Ishikawa (cell line): ENCODE results near the gene OSCAR.

Source experiments
- CEBPB ChIP-seq: IDR thresholded peaks from 2 replicates; pipeline ENCODE4 v1.6.1; 2012
- CREB1 ChIP-seq: IDR thresholded peaks from 2 replicates; pipeline ENCODE4 v1.6.1; 2012; ENCODE audit warnings: low read depth
- EGR1 ChIP-seq: IDR thresholded peaks from 2 replicates; pipeline ENCODE4 v1.6.1; 2012
- EP300 ChIP-seq: IDR thresholded peaks from 2 replicates; pipeline ENCODE4 v1.6.1; 2012; ENCODE audit warnings: borderline replicate concordance
- FOXM1 ChIP-seq: IDR thresholded peaks from 2 replicates; pipeline ENCODE4 v1.6.1; 2012; ENCODE audit warnings: low read depth, borderline replicate concordance
- NFIC ChIP-seq: IDR thresholded peaks from 2 replicates; pipeline ENCODE4 v1.6.1; 2012
- RAD21 ChIP-seq: IDR thresholded peaks from 2 replicates; pipeline ENCODE4 v1.6.1; 2012; ENCODE audit warnings: low read depth
- TAF1 ChIP-seq: IDR thresholded peaks from 2 replicates; pipeline ENCODE4 v1.6.1; 2012; ENCODE audit warnings: low read depth, mild to moderate bottlenecking
- TCF12 ChIP-seq: IDR thresholded peaks from 2 replicates; pipeline ENCODE4 v1.6.1; 2012; ENCODE audit warnings: low read depth
- TEAD4 ChIP-seq: IDR thresholded peaks from 2 replicates; pipeline ENCODE4 v1.6.1; 2012
- YY1 ChIP-seq: IDR thresholded peaks from 2 replicates; pipeline ENCODE4 v1.6.1; 2012; ENCODE audit warnings: low read depth
- ZBTB7A ChIP-seq: IDR thresholded peaks from 2 replicates; pipeline ENCODE4 v1.6.1; 2012; ENCODE audit warnings: low read depth
- TF ChIP-seq, protein P1 (sequence below): IDR thresholded peaks from 2 replicates; pipeline ENCODE4 v1.6.1; 2012
- TF ChIP-seq, protein P2 (sequence below): IDR thresholded peaks from 2 replicates; pipeline ENCODE4 v1.6.1; 2012
- TF ChIP-seq, protein P3 (sequence below): IDR thresholded peaks from 2 replicates; pipeline ENCODE4 v1.6.1; 2012; ENCODE audit warnings: low read depth, mild to moderate bottlenecking

The OSCAR gene

DNA sequence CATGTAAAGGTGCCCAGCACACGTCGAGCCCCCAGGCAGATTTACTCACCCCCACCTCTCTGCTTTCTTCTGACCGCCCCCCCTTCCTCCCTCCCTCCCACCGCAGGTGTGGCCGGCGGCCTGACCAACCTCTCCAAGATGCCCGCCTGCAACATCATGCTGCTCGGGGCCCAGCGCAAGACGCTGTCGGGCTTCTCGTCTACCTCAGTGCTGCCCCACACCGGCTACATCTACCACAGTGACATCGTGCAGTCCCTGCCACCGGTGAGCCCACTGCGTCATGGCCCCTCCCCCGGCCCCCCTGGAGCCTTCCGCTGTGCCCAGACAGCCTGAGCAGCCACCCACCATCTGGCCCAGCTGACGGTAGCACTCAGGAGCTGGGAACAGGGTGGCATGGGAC lies 23.8 kb upstream of the OSCAR start:
- TF ChIP-seq, protein P1, sequence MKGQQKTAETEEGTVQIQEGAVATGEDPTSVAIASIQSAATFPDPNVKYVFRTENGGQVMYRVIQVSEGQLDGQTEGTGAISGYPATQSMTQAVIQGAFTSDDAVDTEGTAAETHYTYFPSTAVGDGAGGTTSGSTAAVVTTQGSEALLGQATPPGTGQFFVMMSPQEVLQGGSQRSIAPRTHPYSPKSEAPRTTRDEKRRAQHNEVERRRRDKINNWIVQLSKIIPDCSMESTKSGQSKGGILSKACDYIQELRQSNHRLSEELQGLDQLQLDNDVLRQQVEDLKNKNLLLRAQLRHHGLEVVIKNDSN: no peak
- TF ChIP-seq, protein P2, sequence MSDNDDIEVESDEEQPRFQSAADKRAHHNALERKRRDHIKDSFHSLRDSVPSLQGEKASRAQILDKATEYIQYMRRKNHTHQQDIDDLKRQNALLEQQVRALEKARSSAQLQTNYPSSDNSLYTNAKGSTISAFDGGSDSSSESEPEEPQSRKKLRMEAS: no peak
- TF ChIP-seq YY1 (no peak), CREB1 (no peak), TAF1 (no peak), EGR1 (no peak), EP300 (no peak), ZBTB7A (no peak), TEAD4 (no peak), TCF12 (no peak), FOXM1 (no peak), RAD21 (no peak), CEBPB (no peak)
- TF ChIP-seq, protein P3, sequence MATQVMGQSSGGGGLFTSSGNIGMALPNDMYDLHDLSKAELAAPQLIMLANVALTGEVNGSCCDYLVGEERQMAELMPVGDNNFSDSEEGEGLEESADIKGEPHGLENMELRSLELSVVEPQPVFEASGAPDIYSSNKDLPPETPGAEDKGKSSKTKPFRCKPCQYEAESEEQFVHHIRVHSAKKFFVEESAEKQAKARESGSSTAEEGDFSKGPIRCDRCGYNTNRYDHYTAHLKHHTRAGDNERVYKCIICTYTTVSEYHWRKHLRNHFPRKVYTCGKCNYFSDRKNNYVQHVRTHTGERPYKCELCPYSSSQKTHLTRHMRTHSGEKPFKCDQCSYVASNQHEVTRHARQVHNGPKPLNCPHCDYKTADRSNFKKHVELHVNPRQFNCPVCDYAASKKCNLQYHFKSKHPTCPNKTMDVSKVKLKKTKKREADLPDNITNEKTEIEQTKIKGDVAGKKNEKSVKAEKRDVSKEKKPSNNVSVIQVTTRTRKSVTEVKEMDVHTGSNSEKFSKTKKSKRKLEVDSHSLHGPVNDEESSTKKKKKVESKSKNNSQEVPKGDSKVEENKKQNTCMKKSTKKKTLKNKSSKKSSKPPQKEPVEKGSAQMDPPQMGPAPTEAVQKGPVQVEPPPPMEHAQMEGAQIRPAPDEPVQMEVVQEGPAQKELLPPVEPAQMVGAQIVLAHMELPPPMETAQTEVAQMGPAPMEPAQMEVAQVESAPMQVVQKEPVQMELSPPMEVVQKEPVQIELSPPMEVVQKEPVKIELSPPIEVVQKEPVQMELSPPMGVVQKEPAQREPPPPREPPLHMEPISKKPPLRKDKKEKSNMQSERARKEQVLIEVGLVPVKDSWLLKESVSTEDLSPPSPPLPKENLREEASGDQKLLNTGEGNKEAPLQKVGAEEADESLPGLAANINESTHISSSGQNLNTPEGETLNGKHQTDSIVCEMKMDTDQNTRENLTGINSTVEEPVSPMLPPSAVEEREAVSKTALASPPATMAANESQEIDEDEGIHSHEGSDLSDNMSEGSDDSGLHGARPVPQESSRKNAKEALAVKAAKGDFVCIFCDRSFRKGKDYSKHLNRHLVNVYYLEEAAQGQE: no peak

GRCh38 chr19:54123682-54124081 lies 23.1 kb upstream of the OSCAR start:
- TF ChIP-seq RAD21 (no peak), TEAD4 (no peak), TAF1 (no peak), TCF12 (no peak), YY1 (no peak), NFIC (no peak), FOXM1 (no peak)
- TF ChIP-seq, protein P1: no peak
- TF ChIP-seq, protein P2: no peak

DNA sequence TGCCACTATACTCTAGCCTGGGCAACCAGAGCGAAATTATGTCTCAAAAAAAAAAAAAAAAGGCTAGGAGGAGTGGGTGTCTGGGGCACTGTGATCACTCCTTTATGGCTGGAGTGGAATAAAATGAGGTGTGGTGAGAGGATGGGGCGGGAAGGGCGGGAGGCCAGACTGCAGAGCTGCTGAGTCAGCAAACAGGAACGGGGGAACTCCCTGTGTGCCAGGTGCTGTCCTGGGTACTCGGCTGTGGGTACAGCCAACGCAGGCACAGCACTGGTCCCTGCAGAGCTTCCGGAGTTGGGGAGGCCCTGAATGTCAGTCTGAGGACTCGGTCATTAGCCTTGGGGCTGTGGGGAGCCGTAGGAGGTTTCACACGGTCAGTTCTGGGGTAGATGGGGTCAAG lies 20.7 kb upstream of the OSCAR start:
- TF ChIP-seq, protein P3: 0 out of 2 replicates have a peak, but pooled peaks have one; percentile 13
- TF ChIP-seq TEAD4 (no peak), TCF12 (no peak), YY1 (no peak), CREB1 (no peak), RAD21 (no peak), TAF1 (no peak), ZBTB7A (no peak)
- TF ChIP-seq, protein P2: no peak

- TF ChIP-seq CEBPB (no peak; the same call in 1 of the 2 replicates), TCF12 (peak; percentile 82), FOXM1 (no peak; the same call in 1 of the 2 replicates), TAF1 (peak; percentile 68), CREB1 (peak; percentile 97), TEAD4 (peak; percentile 57; the same call in 1 of the 2 replicates), YY1 (peak; percentile 71), NFIC (peak; percentile 30), RAD21 (no peak), EGR1 (no peak), EP300 (peak; percentile 21; the same call in 1 of the 2 replicates), ZBTB7A (no peak)
- TF ChIP-seq, protein P1: peak; percentile 44
- TF ChIP-seq, protein P3: no peak
- TF ChIP-seq, protein P2: peak; percentile 76
These were observed 14.8 kb upstream of the OSCAR start, which contains the start of the genes PRPF31 and TFPT for GRCh38 chr19:54115109-54116063. PRPF31 (plus strand) TSS chr19:54115754; CDS start chr19:54118279, 2,525 bp downstream. TFPT (minus strand) TSS chr19:54115657; CDS start chr19:54115269, 388 bp downstream.
